ENCODE measurements around the gene IL21R. TPM values are rescaled to one million over a fixed set of nuclear protein-coding genes. Genes with fewer than 3 reads are reported as not detected.
"Not testable (repeated sequence)": the region's sequence is repeated elsewhere in the genome, so short reads cannot be mapped to it uniquely, and the experiment has no call there.

The IL21R gene
- total RNA-seq, 4 donors from 2014 or later: 0.23 to 0.40 (median 0.25) TPM; not detected in 1

GRCh38 chr16:27434141-27435051, 32.4 kb downstream of the IL21R start:
- TF ChIP-seq CTCF (IDR thresholded peaks at IDR 0.05) (no peak), POLR2AphosphoS5 (IDR thresholded peaks at IDR 0.05) (no peak), POLR2A (IDR thresholded peaks at IDR 0.05) (no peak), EP300 (IDR thresholded peaks at IDR 0.05) (no peak)
- Histone ChIP-seq H3K4me1 (no peaks in the 10 kb centered on the region), H3K9me3 (no peaks in the 10 kb centered on the region), H3K4me3 (no peak overlapping the region), H3K27ac (no peak overlapping the region), H3K36me3 (no peaks in the 10 kb centered on the region), H3K27me3 (peaks cover 53% of the 10 kb centered on the region)
- WGBS, 2 donors (ENCODE audit: low coverage in 1 of 2): 91% methylated on average over 9 of the region's 16 CpGs; no CpG with 5 or more reads in 1 of the 2 donors
- no peak for ATAC-seq

GRCh38 chr16:27435146-27435545, 33.2 kb downstream of the IL21R start:
- 87 to 97% methylated on average over 3 to 5 of the region's 5 CpGs for WGBS, 2 donors (ENCODE audit: low coverage in 1 of 2)
- H3K27me3 ChIP-seq: peaks cover 46% of the 10 kb centered on the region
- not testable (repeated sequence) for H3K27ac ChIP-seq, ATAC-seq, H3K36me3 ChIP-seq, H3K9me3 ChIP-seq, H3K4me3 ChIP-seq, H3K4me1 ChIP-seq

GRCh38 chr16:27436065-27436464, 34.1 kb downstream of the IL21R start:
- peaks cover 36% of the 10 kb centered on the region for H3K27me3 ChIP-seq
- no peak overlapping the region for H3K27ac ChIP-seq
- H3K4me3 ChIP-seq: no peak overlapping the region
- H3K36me3 ChIP-seq: no peaks in the 10 kb centered on the region
- H3K4me1 ChIP-seq: no peaks in the 10 kb centered on the region
- 72 to 79% methylated on average over 2 of the region's 8 CpGs for WGBS, 2 donors (ENCODE audit: low coverage in 1 of 2)
- TF ChIP-seq CTCF (IDR thresholded peaks at IDR 0.05) (no peak), POLR2AphosphoS5 (IDR thresholded peaks at IDR 0.05) (no peak), EP300 (IDR thresholded peaks at IDR 0.05) (no peak), POLR2A (IDR thresholded peaks at IDR 0.05) (no peak)
- H3K9me3 ChIP-seq: no peaks in the 10 kb centered on the region
- ATAC-seq: no peak

GRCh38 chr16:27436921-27437650, 35.1 kb downstream of the IL21R start:
- Histone ChIP-seq H3K27ac (no peak overlapping the region), H3K36me3 (no peaks in the 10 kb centered on the region), H3K27me3 (peaks cover 26% of the 10 kb centered on the region), H3K4me3 (no peak overlapping the region), H3K4me1 (no peaks in the 10 kb centered on the region), H3K9me3 (no peaks in the 10 kb centered on the region)
- TF ChIP-seq POLR2A (IDR thresholded peaks at IDR 0.05): no peak
- no peak for TF ChIP-seq EP300 (IDR thresholded peaks at IDR 0.05)
- TF ChIP-seq POLR2AphosphoS5 (IDR thresholded peaks at IDR 0.05): no peak
- TF ChIP-seq CTCF (IDR thresholded peaks at IDR 0.05): no peak
- no peak for ATAC-seq
- WGBS, 2 donors (ENCODE audit: low coverage in 1 of 2): 87% methylated on average over 6 to 7 of the region's 9 CpGs

GRCh38 chr16:27437946-27438345, 36.0 kb downstream of the IL21R start:
- WGBS, 2 donors (ENCODE audit: low coverage in 1 of 2): 80 to 100% methylated on average over 2 to 3 of the region's 6 CpGs

More at GRCh38 chr16:27437946-27438345, 36.0 kb downstream of the IL21R start:
- H3K27me3 ChIP-seq: peaks cover 19% of the 10 kb centered on the region
- no peaks in the 10 kb centered on the region for H3K4me1 ChIP-seq
- ATAC-seq: no peak
- no peak overlapping the region for H3K4me3 ChIP-seq
- no peaks in the 10 kb centered on the region for H3K9me3 ChIP-seq
- TF ChIP-seq POLR2A (IDR thresholded peaks at IDR 0.05) (no peak), CTCF (IDR thresholded peaks at IDR 0.05) (no peak), EP300 (IDR thresholded peaks at IDR 0.05) (no peak), POLR2AphosphoS5 (IDR thresholded peaks at IDR 0.05) (no peak)
- H3K36me3 ChIP-seq: no peaks in the 10 kb centered on the region
- no peak overlapping the region for H3K27ac ChIP-seq
